H1 (cell line): Measurements from ENCODE around the gene MYO16. TPM values are rescaled to one million over a fixed set of nuclear protein-coding genes. Genes with fewer than 3 reads are reported as not detected.

Experiments
- CTCF ChIA-PET: fragments of 300-600 bp; sonication (Branson Sonifier 250); formaldehyde crosslinking; loops from one replicate; lab custom pipeline; 2021; ENCODE audit not compliant: partially characterized antibody; lab: Charles Lee
- POLR2A ChIA-PET: fragments of 300-600 bp; sonication (Branson Sonifier 250); formaldehyde crosslinking; loops from one replicate; lab custom pipeline; 2021; ENCODE audit warnings: inconsistent platforms; ENCODE audit not compliant: partially characterized antibody; lab: Charles Lee
- DNase-seq, 2 experiments: peaks; one replicate each; pipeline versions ENCODE4 v3.0.0 to v3.0.0-alpha.2; 2010 to 2022; ENCODE audit warnings: low spot score in 2 of 2, low read depth in 1 of 2, mixed read lengths in 1 of 2
- FAIRE-seq: peaks from 2 replicates; lab custom pipeline; 2011; peaks lifted over from hg19 to GRCh38; lab: Jason Lieb, UNC
- H2AFZ ChIP-seq: 2 replicates; pipeline ENCODE4 v1.8.1; 2012; ENCODE audit warnings: low read length, inconsistent platforms
- H2AK5ac ChIP-seq: 2 replicates; pipeline ENCODE4 v1.6.1; 2013; ENCODE audit warnings: low read depth, low read length
- H2BK120ac ChIP-seq: replicated peaks from 2 replicates; pipeline ENCODE3; 2013; ENCODE audit warnings: low read depth, low read length, inconsistent platforms
- H2BK12ac ChIP-seq: 2 replicates; pipeline ENCODE4 v1.6.1; 2013; ENCODE audit warnings: low read depth, low read length
- H2BK15ac ChIP-seq: 2 replicates; pipeline ENCODE4 v1.6.1; 2013; ENCODE audit warnings: low read length
- H2BK20ac ChIP-seq: 2 replicates; pipeline ENCODE4 v1.6.1; 2013; ENCODE audit warnings: low read length
- H2BK5ac ChIP-seq: 2 replicates; pipeline ENCODE4 v1.6.1; 2013; ENCODE audit warnings: low read depth, low read length
- H3K14ac ChIP-seq: 2 replicates; pipeline ENCODE4 v1.6.1; 2013; ENCODE audit warnings: inconsistent platforms; ENCODE audit not compliant: insufficient read length
- H3K18ac ChIP-seq: 2 replicates; pipeline ENCODE4 v1.6.1; 2013; ENCODE audit warnings: low read length; ENCODE audit errors: extremely low read depth
- H3K23ac ChIP-seq: 2 replicates; pipeline ENCODE4 v1.6.1; 2013; ENCODE audit warnings: inconsistent platforms; ENCODE audit not compliant: insufficient read length
- H3K23me2 ChIP-seq: 2 replicates; pipeline ENCODE4 v1.6.1; 2013; ENCODE audit warnings: low read depth, low read length
- H3K27ac ChIP-seq: 2 replicates; pipeline ENCODE4 v1.6.1; 2011; ENCODE audit warnings: low read depth, low read length, inconsistent platforms
- H3K27me3 ChIP-seq, 4 experiments: replicated peaks in 1 of 4; 1 replicate in 1 of 4; 2 replicates in 3 of 4; pipeline versions ENCODE4 v1.6.1 to v1.8.1; 2011 to 2013; ENCODE audit warnings: low read length in 3 of 4, mild to moderate bottlenecking in 3 of 4, inconsistent platforms in 2 of 4, mixed read lengths in 2 of 4, moderate library complexity in 1 of 4; ENCODE audit not compliant: control insufficient read depth in 3 of 4, insufficient read depth in 3 of 4; ENCODE audit errors: extremely low read depth in 1 of 4
- H3K36me3 ChIP-seq, 4 experiments: 2 replicates each; pipeline versions ENCODE4 v1.6.1 to v1.8.1; 2011 to 2013; ENCODE audit warnings: mild to moderate bottlenecking in 4 of 4, low read length in 3 of 4, moderate library complexity in 2 of 4, control low read depth in 1 of 4, inconsistent platforms in 1 of 4; ENCODE audit not compliant: insufficient read depth in 4 of 4, control insufficient read depth in 2 of 4
- H3K4ac ChIP-seq: replicated peaks from 2 replicates; pipeline ENCODE3; 2013; ENCODE audit warnings: low read length, low read depth, mixed read lengths, inconsistent platforms; ENCODE audit not compliant: insufficient read length
- H3K4me1 ChIP-seq, 4 experiments: replicated peaks in 1 of 4; 1 replicate in 1 of 4; 2 replicates in 3 of 4; pipeline versions ENCODE4 v1.6.1 to v1.8.1; 2011 to 2013; ENCODE audit warnings: low read length in 3 of 4, inconsistent platforms in 2 of 4, mixed read lengths in 1 of 4; ENCODE audit not compliant: insufficient read depth in 4 of 4, control insufficient read depth in 3 of 4
- H3K4me2 ChIP-seq, 2 experiments: 2 replicates each; pipeline versions ENCODE4 v1.6.1 to v1.8.1; 2011 to 2013; ENCODE audit warnings: low read depth in 2 of 2, low read length in 2 of 2, control low read depth in 1 of 2, inconsistent platforms in 1 of 2, mild to moderate bottlenecking in 1 of 2; ENCODE audit not compliant: insufficient read depth in 1 of 2
- H3K4me3 ChIP-seq, 4 experiments: fragments of 200-600, 300-600 bp in 1 of 4; sonication (generic), shearing (Covaris generic), sonication (Bioruptor Twin) in 1 of 4; 2 replicates each; pipeline versions ENCODE4 v1.5.1 to v1.8.1; 2011 to 2016; ENCODE audit warnings: low read length in 4 of 4, low read depth in 3 of 4, control low read depth in 2 of 4, inconsistent platforms in 2 of 4, mild to moderate bottlenecking in 2 of 4, mixed read lengths in 1 of 4, moderate library complexity in 1 of 4; ENCODE audit not compliant: insufficient read depth in 2 of 4; ENCODE audit errors: extremely low read depth in 1 of 4
- H3K56ac ChIP-seq: replicated peaks from 2 replicates; pipeline ENCODE3; 2013; ENCODE audit warnings: low read depth, mild to moderate bottlenecking, mixed read lengths, low read length, inconsistent platforms; ENCODE audit not compliant: insufficient read length
- H3K79me1 ChIP-seq: 2 replicates; pipeline ENCODE4 v1.6.1; 2013; ENCODE audit warnings: low read depth, low read length, control low read depth
- H3K79me2 ChIP-seq, 2 experiments: 2 replicates each; pipeline versions ENCODE4 v1.6.1 to v1.8.1; 2012 to 2013; ENCODE audit warnings: low read length in 2 of 2, mild to moderate bottlenecking in 2 of 2, inconsistent platforms in 1 of 2; ENCODE audit not compliant: insufficient read depth in 2 of 2, control insufficient read depth in 1 of 2
- H3K9ac ChIP-seq, 4 experiments: replicated peaks in 1 of 4; 1 replicate in 1 of 4; 2 replicates in 3 of 4; pipeline versions ENCODE4 v1.6.1 to v1.8.1; 2011 to 2013; ENCODE audit warnings: low read depth in 3 of 4, low read length in 3 of 4, control low read depth in 2 of 4, mild to moderate bottlenecking in 2 of 4, moderate library complexity in 2 of 4, inconsistent platforms in 1 of 4; ENCODE audit errors: extremely low read depth in 1 of 4
- H3K9me3 ChIP-seq, 2 experiments: 2 replicates each; pipeline versions ENCODE4 v1.6.1 to v1.8.1; 2012 to 2013; ENCODE audit warnings: mild to moderate bottlenecking in 2 of 2, moderate library complexity in 2 of 2, control low read depth in 1 of 2, inconsistent platforms in 1 of 2, low read depth in 1 of 2, low read length in 1 of 2, mixed read lengths in 1 of 2; ENCODE audit not compliant: insufficient read depth in 2 of 2
- H4K20me1 ChIP-seq, 2 experiments: replicated peaks in 1 of 2; 2 replicates each; pipeline versions ENCODE3 to v1.8.1; 2011 to 2013; ENCODE audit warnings: inconsistent platforms in 2 of 2, low read length in 2 of 2, mild to moderate bottlenecking in 1 of 2; ENCODE audit not compliant: insufficient read depth in 2 of 2, control insufficient read depth in 1 of 2
- H4K5ac ChIP-seq: 2 replicates; pipeline ENCODE4 v1.6.1; 2013; ENCODE audit warnings: low read length, low read depth, mixed read lengths, inconsistent platforms; ENCODE audit not compliant: insufficient read length
- H4K8ac ChIP-seq: 2 replicates; pipeline ENCODE4 v1.8.0; 2013; ENCODE audit warnings: mild to moderate bottlenecking, moderate library complexity, low read length, inconsistent platforms; ENCODE audit not compliant: insufficient read depth; ENCODE audit errors: extremely low read depth
- H4K91ac ChIP-seq: replicated peaks from 2 replicates; pipeline ENCODE3; 2013; ENCODE audit warnings: low read length, mixed read lengths, inconsistent platforms; ENCODE audit not compliant: insufficient read length
- ASH2L ChIP-seq: fragments of 200-600, 300-600 bp; sonication (generic); IDR thresholded peaks from one replicate; pipeline ENCODE4 v1.7.1; 2017; ENCODE audit warnings: low read length
- CREB1 ChIP-seq: IDR thresholded peaks from 2 replicates; pipeline ENCODE4 v1.6.1; 2012; ENCODE audit warnings: inconsistent platforms
- EGR1 ChIP-seq: IDR thresholded peaks from 2 replicates; pipeline ENCODE4 v1.6.1; 2011; ENCODE audit warnings: low read depth, low read length, borderline replicate concordance
- EP300 ChIP-seq, 2 experiments: IDR thresholded peaks; 1 replicate in 1 of 2; 2 replicates in 1 of 2; pipeline ENCODE4 v1.6.1; 2011 to 2012; ENCODE audit warnings: low read depth in 2 of 2, low read length in 2 of 2, mild to moderate bottlenecking in 2 of 2, borderline replicate concordance in 1 of 2, inconsistent platforms in 1 of 2, moderate library complexity in 1 of 2
- GABPA ChIP-seq: IDR thresholded peaks from 2 replicates; pipeline ENCODE4 v1.6.1; 2011; ENCODE audit warnings: mild to moderate bottlenecking, low read length, moderate library complexity, borderline replicate concordance; ENCODE audit not compliant: insufficient read depth
- PHF8 ChIP-seq: fragments of 200-600 bp; sonication (generic); conservative IDR thresholded peaks from 2 replicates; pipeline ENCODE4 v1.7.1; 2012; ENCODE audit warnings: low read depth, mild to moderate bottlenecking, inconsistent platforms, low read length, moderate library complexity
- RAD21 ChIP-seq, 2 experiments: IDR thresholded peaks in 1 of 2; conservative IDR thresholded peaks in 1 of 2; 2 replicates each; pipeline ENCODE4 v1.6.1; 2011; ENCODE audit warnings: low read depth in 2 of 2, low read length in 2 of 2, improper control_type of control experiment in 1 of 2, inconsistent platforms in 1 of 2, mild to moderate bottlenecking in 1 of 2, moderate library complexity in 1 of 2
- RNF2 ChIP-seq: fragments of 200-900, 300-1000 bp; sonication (generic); IDR thresholded peaks from 2 replicates; pipeline ENCODE4 v1.7.1; 2016; ENCODE audit warnings: borderline replicate concordance, low read depth, mild to moderate bottlenecking, antibody characterized with exemption, low read length; ENCODE audit not compliant: poor library complexity, severe bottlenecking; ENCODE audit errors: missing control alignments
- SIN3A ChIP-seq, 2 experiments: IDR thresholded peaks in 1 of 2; conservative IDR thresholded peaks in 1 of 2; 2 replicates each; pipeline ENCODE4 v1.6.1; 2011 to 2012; ENCODE audit warnings: low read length in 2 of 2, improper control_type of control experiment in 1 of 2, low read depth in 1 of 2, mild to moderate bottlenecking in 1 of 2
- SP1 ChIP-seq: IDR thresholded peaks from 2 replicates; pipeline ENCODE4 v1.6.1; 2011; ENCODE audit warnings: low read depth, low read length
- SP2 ChIP-seq: IDR thresholded peaks from 2 replicates; pipeline ENCODE4 v1.6.1; 2012; ENCODE audit warnings: mild to moderate bottlenecking, low read length, inconsistent platforms
- WGBS, 2 experiments: shearing (Covaris generic) in 1 of 2; methylation state at CpG; one replicate each; pipeline versions ENCODE4 v1.1.6 to v1.1.7; 2013 to 2015; ENCODE audit warnings: low lambda C conversion rate in 2 of 2, mixed read lengths in 2 of 2, inconsistent platforms in 1 of 2, low coverage in 1 of 2, missing lambda C conversion rate in 1 of 2; ENCODE audit not compliant: insufficient replicate concordance in 2 of 2, insufficient coverage in 1 of 2, insufficient read length in 1 of 2; ENCODE audit errors: extremely low coverage in 1 of 2, missing lambda C conversion rate in 1 of 2; 5-methylcytosine and 5-hydroxymethylcytosine counted together
- polyA plus RNA-seq, 7 experiments: library from polyadenylated mRNA; depleted of rRNA in 3 of 7; stranded (reverse) in 5 of 7; unstranded in 2 of 7; fragments of >200 nt in 5 of 7; fragments of 200-250 nt in 2 of 7; gene quantifications; 1 replicate in 5 of 7; 2 replicates in 1 of 7; 4 replicates in 1 of 7; pipeline versions ENCODE4 v1.2.1 to v1.2.3, GENCODE V29; 2011 to 2013; ENCODE audit warnings: missing spikeins in 2 of 7, mixed read lengths in 2 of 7
- total RNA-seq: library from RNA; stranded (reverse); fragmentation: NEBNext Ultra II Directional; extraction: Animal tissue kit (Norgen Biotek cat#: 25700); gene quantifications from 2 replicates; pipeline ENCODE4 v1.2.1, GENCODE V29; 2021

Gene MYO16
- total and polyA plus RNA-seq, 2 of the 8 experiments (the other 6 are each of a cell fraction or from before 2014, with no cell fraction given) = 0.02 to 0.22 TPM

DNA sequence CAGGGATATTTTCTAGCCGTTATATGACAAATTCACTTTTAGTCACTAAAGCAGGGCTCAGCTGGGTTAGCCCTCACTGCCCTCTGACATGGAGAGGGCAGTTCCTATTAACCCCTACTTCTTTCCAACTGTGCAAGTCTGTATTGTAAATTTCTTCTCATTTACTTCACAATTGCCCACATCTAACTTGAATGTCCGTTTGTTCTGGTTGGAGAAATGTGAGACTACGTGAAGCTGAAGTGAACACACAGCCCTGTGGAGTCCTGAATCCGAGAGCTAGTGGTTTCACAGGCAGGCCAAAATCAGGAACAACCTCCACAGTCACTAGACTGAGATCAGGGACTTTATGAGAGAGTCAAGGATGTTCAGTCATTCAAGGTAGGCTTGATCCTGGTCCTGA lies 4.4 kb upstream of the MYO16 start:
- Histone ChIP-seq H4K5ac (no peak overlapping the region), H2BK120ac (no peak overlapping the region), H3K9ac (no peak overlapping the region), H3K27ac (no peak overlapping the region), H3K4ac (no peak overlapping the region), H2BK15ac (no peak overlapping the region), H2BK12ac (no peak overlapping the region), H3K23ac (no peak overlapping the region), H2BK5ac (no peak overlapping the region), H2AFZ (no peak overlapping the region), H3K23me2 (no peaks in the 10 kb centered on the region), H2AK5ac (no peak overlapping the region), H3K9me3 (peaks cover 3 to 4% of the 10 kb centered on the region in 2 experiments; a peak in 2 of 4 replicates), H4K91ac (no peak overlapping the region), H3K36me3 (0 out of 8 replicates have a peak, but pooled peaks cover 0 to 4% (median 0%) of the 10 kb centered on the region in 4 experiments), H3K56ac (no peak overlapping the region), H4K8ac (no peak overlapping the region), H3K4me2 (no peak overlapping the region), H3K79me1 (no peaks in the 10 kb centered on the region), H3K4me3 (no peak overlapping the region), H3K4me1 (no peaks in the 10 kb centered on the region; a peak in 2 of 7 replicates), H3K18ac (no peak overlapping the region), H2BK20ac (no peak overlapping the region), H3K27me3 (peaks cover 0 to 2% (median 0%) of the 10 kb centered on the region in 4 experiments; a peak in 1 of 7 replicates), H4K20me1 (no peaks in the 10 kb centered on the region), H3K79me2 (no peaks in the 10 kb centered on the region), H3K14ac (no peak overlapping the region)
- WGBS, 2 experiments = 81% methylated on average over 4 of the region's 4 CpGs; no CpG with 5 or more reads in 1 of the 2 experiments
- FAIRE-seq (no peak), DNase-seq (no peak)
- ChIA-PET CTCF (interaction anchor here (1.2 to 1.7 kb wide), 2 partner anchors 14 to 17 kb away, joined by 4 to 5 read pairs; no protein-coding TSS in a partner anchor), POLR2A (interaction anchor here (1.1 kb wide), 1 partner anchor 8 kb away, joined by 3 read pairs; no protein-coding TSS in a partner anchor)
- TF ChIP-seq EP300 (IDR thresholded peaks at IDR 0.05; ENCODE audit: borderline replicate concordance in 1 of 2, low read depth in 2 of 2, low read length in 2 of 2) (no peak), CREB1 (no peak), SP1 (no peak), PHF8 (no peak), EGR1 (no peak), RNF2 (no peak), SIN3A (conservative IDR thresholded peaks at IDR 0.05 in 1 of 2, IDR thresholded peaks at IDR 0.05 in 1 of 2; ENCODE audit: low read depth in 1 of 2, low read length in 2 of 2) (no peak), RAD21 (IDR thresholded peaks at IDR 0.05 in 1 of 2, conservative IDR thresholded peaks at IDR 0.05 in 1 of 2; ENCODE audit: low read depth in 2 of 2, low read length in 2 of 2) (no peak), GABPA (no peak), SP2 (no peak), ASH2L (no peak)
